ENCODE results near the gene AGBL4.

GRCh38 chr1:48869116-48869893, 1154.4 kb downstream of the AGBL4 start:
- TF ChIP-seq, protein P1, sequence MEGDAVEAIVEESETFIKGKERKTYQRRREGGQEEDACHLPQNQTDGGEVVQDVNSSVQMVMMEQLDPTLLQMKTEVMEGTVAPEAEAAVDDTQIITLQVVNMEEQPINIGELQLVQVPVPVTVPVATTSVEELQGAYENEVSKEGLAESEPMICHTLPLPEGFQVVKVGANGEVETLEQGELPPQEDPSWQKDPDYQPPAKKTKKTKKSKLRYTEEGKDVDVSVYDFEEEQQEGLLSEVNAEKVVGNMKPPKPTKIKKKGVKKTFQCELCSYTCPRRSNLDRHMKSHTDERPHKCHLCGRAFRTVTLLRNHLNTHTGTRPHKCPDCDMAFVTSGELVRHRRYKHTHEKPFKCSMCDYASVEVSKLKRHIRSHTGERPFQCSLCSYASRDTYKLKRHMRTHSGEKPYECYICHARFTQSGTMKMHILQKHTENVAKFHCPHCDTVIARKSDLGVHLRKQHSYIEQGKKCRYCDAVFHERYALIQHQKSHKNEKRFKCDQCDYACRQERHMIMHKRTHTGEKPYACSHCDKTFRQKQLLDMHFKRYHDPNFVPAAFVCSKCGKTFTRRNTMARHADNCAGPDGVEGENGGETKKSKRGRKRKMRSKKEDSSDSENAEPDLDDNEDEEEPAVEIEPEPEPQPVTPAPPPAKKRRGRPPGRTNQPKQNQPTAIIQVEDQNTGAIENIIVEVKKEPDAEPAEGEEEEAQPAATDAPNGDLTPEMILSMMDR (IDR thresholded peaks at IDR 0.05 in 8 of 11, conservative IDR thresholded peaks at IDR 0.05 in 3 of 11): no peak
- no peak for TF ChIP-seq POLR2A (IDR thresholded peaks at IDR 0.05)
